Measurements from ENCODE around the gene ABCC4.
A peak's percentile ranks its signal among the peaks of the same experiment; 100 is the strongest.

ABCC4 gene

GRCh38 chr13:95115525-95115924, 185.7 kb downstream of the ABCC4 start:
- no peak for DNase-seq (ENCODE audit: low read depth in 2 of 2)

GRCh38 chr13:95113601-95114000, 187.7 kb downstream of the ABCC4 start:
- DNase-seq (ENCODE audit: low read depth in 2 of 2) = no peak

GRCh38 chr13:95112883-95113282, 188.4 kb downstream of the ABCC4 start:
- DNase-seq (ENCODE audit: low read depth in 2 of 2) = no peak

DNA sequence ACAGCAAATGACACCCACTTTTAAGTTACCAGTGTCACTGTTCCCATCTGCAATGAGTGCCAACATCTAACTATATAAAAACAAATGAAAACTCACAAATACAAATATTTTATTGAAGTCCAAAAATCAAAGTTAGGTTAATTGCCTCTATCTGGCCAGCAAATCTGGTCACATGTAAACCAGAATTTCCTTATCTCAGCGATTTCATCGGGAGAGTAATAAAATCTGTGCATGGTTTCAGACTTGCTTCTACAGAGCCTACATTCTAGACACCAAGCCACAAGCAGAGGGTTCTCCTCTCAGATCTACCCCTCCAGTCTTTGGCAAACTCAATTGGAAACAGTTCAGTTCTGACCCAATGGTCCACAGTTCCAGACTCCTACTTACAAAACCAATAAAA, 189.6 kb downstream of the ABCC4 start:
- no peak for DNase-seq (ENCODE audit: low read depth in 2 of 2)

DNA sequence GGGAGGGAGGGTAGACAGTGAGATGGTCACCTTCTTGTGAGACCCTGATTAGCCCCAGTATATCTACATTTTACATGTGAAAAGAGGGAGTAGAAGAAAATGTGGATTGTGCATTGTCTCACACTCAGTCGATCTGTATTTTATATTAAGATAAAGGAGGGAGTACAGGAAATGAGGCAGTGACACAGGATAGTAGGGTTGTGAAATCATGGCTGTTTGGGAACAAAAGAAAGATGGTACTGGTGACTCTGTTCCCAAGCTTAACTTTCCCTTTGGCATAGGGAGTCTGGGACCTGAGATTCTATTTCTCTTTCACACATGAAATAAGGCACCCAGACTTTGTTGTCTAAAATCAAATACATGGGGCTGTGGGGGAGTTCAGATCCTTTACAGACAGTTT, 194.7 kb downstream of the ABCC4 start:
- DNase-seq (ENCODE audit: low read depth in 2 of 2) = no peak

DNA sequence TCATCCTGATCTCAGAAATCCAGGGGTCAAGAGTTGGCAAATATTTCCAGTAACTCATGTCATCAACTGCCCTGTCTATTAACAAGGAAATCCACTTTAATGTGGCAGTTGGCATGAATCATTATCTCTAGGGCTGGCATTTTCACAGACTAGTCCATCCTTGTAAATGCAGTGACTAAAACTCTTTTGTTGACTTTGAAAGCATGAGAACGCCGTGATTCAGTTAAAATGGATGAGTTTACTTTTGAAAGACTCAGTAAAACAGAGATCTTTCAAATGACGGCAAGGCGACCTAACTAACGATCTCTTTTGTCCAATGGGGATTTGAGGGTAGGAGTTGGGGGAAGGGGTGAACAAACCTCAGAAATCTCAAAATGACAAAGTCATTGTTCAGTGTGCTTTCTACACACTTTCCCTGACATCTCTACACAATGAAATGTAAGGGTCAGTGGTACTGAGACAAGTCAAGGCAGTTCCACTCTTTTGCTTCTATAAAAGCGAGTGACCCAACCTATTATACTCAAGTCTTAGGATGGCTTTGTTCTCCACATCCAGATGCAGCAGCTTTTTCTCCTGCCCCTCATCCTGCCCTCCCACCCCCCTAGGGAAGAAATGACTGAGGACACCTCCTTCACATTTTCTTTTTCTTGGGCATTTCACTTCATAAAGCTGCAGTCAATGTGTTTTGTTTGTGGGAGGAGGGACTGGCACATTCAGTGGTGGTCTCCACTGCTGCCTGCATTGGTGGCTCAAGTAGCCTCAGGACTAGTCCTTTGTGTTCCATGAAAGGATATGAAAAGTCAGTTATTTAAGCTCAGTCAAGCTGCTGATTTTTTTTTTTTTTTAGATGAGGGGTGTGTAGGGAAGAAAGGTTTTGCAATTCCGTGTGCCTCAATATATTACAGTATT, 200.5 kb downstream of the ABCC4 start:
- no peak for DNase-seq (ENCODE audit: low read depth in 2 of 2)

GRCh38 chr13:95099541-95099940, 201.7 kb downstream of the ABCC4 start:
- no peak for DNase-seq (ENCODE audit: low read depth in 2 of 2)

- DNase-seq (ENCODE audit: low read depth in 2 of 2) = no peak
Measured at GRCh38 chr13:95098916-95099315, 202.3 kb downstream of the ABCC4 start.

DNA sequence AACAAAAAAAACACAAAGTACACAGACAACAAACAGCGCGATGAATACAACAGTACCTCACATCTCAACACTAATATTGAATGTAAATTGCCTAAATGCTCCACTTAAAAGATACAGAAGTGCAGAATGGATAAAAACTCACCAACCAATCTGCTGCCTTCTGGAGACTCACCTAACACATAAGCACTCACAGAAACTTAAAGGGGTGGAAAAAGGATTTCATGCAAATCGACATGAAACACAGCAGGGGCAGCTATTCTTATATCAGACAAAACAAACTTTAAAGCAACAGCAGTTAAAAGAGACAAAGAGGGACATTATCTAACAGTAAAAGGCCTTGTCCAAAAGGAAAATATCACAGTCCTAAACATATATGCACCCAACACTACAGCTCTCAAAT, 209.5 kb downstream of the ABCC4 start:
- DNase-seq (ENCODE audit: low read depth in 2 of 2) = no peak

GRCh38 chr13:95087746-95088305, 213.4 kb downstream of the ABCC4 start:
- DNase-seq (ENCODE audit: low read depth in 2 of 2) = no peak

- no peak for DNase-seq (ENCODE audit: low read depth in 2 of 2)
Measured at GRCh38 chr13:95086761-95087160, 214.5 kb downstream of the ABCC4 start.

DNA sequence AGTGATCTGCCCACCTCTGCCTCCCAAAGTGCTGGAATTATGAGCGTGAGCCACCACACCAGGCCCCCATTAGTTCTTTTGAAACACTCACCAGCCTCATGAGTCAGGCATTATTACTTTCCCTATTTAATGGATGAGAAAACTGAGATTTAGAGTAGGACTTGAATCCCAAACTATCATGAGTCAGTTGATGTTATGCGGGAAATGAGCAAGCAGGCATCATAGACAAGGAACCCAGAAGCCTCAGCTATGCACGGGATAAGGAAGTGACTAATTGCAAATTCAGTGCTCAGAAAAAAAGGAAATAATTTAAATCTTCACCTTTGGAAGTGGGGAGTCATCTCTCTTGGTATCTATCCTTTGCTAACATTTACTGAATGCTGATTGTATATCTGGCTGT, 217.5 kb downstream of the ABCC4 start:
- DNase-seq (ENCODE audit: low read depth in 2 of 2) = peak; percentile 29 to 34

DNA sequence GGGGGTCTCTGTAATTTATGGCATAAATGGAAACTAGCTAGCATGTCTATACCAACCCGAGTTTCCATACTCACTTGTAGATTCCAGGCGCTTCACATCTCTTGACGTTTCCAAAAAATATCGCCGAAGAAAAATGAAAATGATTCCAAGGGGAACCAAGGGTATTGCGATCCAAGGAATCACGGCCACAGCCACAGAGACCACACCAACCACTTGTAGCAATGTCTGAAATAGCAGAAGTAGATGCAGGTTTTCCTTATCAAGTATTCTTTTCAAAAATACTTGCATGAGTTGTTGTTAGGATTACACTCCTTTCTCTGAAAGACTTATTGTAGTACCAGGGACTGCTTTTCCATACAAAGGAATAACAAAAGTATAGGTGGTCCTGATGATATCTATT, 218.2 kb downstream of the ABCC4 start:
- DNase-seq (ENCODE audit: low read depth in 2 of 2) = no peak

DNA sequence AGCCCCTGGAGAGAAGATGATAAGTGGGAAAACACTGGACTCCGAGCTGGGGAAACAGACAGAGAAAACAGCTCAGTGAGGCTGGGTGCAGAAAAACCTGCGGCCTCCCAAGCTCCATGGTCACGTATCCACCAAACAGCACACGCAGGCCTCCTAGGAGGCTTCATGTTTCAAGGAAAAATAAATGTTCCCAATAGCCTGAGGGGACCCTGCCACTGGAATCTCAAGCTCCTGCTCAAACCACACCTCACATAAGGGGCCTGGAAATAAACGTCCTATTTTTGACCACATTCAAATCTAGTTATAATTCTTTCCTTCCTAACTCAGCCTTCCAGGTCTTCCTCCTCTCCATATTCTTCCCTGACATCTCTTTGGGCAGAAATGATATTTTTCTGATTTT, 225.7 kb downstream of the ABCC4 start:
- no peak for DNase-seq (ENCODE audit: low read depth in 2 of 2)

DNA sequence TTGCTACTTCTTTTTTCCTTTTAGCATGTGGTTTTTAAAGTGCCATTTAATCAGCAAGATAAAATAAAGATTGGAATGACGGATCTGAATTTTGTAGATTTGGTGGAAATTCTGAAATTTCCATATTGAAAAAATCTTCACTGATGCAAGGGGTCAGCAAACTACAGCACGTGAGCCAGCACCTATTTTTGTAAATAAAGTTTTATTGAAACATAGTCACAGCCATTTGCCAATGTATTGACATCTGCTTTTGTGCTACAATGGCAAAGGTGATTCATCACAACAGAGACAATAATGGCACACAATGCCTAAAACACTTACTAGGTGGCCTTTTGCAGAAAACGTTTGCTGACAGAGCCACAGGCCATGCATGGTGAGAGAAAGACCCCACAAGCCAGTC, 226.4 kb downstream of the ABCC4 start:
- DNase-seq (ENCODE audit: low read depth in 2 of 2) = no peak

GRCh38 chr13:95073747-95074311, 227.4 kb downstream of the ABCC4 start:
- peak; percentile 35 to 38 for DNase-seq (ENCODE audit: low read depth in 2 of 2)

DNA sequence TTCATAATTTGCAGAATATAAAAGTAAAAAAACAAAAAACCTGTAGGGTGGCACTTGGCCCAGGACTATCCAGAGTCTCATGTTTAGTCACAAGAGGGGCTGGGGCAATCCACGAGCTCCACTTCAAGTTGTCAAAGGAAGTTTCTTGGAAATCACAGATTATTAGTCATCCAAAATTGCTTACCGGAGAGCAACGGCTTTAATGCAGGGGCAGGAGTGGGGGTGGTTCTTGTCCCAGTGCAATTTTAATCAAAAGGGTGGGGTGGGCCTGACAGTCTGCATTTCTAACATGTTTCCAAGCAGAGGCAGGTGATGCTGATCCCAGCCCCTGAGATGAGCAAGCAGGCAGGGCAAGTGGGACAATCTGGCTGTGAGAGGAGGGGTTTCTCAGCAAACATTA, 233.9 kb downstream of the ABCC4 start:
- no peak for DNase-seq (ENCODE audit: low read depth in 2 of 2)

DNA sequence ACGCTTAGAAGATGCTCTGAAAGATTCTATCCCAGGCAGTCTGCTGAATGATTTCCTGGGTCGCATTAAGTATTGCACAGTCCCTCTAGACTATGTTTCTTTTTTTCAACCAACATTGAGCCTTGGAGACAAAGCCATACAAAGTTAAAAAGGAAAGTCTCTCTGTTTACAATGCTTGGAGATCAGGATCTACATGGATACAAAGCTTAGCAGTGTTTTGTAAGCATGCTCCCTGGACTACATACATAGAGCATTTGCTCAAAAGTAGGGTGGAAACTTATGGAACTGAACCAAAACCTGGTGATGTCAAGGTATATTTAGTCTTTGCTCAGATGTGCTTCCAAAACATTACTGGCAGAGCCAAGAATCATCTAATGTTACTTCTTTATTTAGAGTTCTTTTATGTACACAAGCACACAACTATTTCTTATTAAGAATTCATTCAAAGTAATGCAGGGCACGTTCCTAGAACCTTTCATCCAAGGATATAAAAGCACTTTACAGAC, 241.2 kb downstream of the ABCC4 start:
- DNase-seq (ENCODE audit: low read depth in 2 of 2) = no peak

- no peak for DNase-seq (ENCODE audit: low read depth in 2 of 2)
Measured at GRCh38 chr13:95059306-95059705, 241.9 kb downstream of the ABCC4 start.

GRCh38 chr13:95058680-95059079, 242.6 kb downstream of the ABCC4 start:
- DNase-seq (ENCODE audit: low read depth in 2 of 2) = no peak

DNA sequence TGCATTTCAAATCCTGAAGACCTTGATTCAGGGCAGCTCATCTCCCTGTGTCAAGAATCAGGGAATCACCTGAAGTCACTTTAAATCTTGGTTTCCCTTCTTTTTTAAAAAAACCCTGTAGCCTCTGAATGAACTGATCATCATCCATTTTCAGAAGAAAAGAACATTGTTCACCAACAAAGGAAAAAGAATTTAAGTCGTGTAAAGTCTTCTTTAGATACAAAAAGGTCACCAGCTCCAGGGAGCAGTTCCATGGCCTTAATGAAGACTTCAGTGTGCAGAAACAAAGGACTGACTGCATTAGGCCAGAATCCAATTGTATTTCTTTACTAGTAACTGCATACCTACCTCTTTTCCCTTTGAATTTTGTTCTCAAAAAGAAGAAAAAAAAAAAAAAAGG, 245.0 kb downstream of the ABCC4 start:
- DNase-seq (ENCODE audit: low read depth in 2 of 2) = no peak

GRCh38 chr13:95050800-95051615, 250.2 kb downstream of the ABCC4 start:
- DNase-seq (ENCODE audit: low read depth in 2 of 2) = no peak

Data from fibroblast of skin of left biceps (primary cell).